GM12864 (cell line): ENCODE results near the gene DIRAS2.

Source experiments
- DNase-seq: peaks from one replicate; pipeline ENCODE4 v3.0.0-alpha.2; 2011; ENCODE audit warnings: low read depth
- H3K4me3 ChIP-seq: 2 replicates; pipeline ENCODE4 v1.5.1; 2011; ENCODE audit warnings: mild to moderate bottlenecking, low read depth, low read length, control low read depth
- CTCF ChIP-seq: IDR thresholded peaks from 2 replicates; pipeline ENCODE4 v1.5.1; 2011; ENCODE audit warnings: low read depth, mild to moderate bottlenecking, moderate library complexity, low read length, control low read depth, inconsistent platforms; ENCODE audit errors: missing control alignments

DIRAS2 gene

GRCh38 chr9:90562229-90562628, 80.4 kb downstream of the DIRAS2 start:
- no peak for DNase-seq
- H3K4me3 ChIP-seq, result no peak overlapping the region
- no peak for TF ChIP-seq CTCF
